HAP-1 (cell line): ENCODE results near the gene GATD1.

Experiments used
- DNase-seq, 2 experiments: peaks; one replicate each; pipeline ENCODE4 v3.0.0-alpha.2; 2016 to 2020; ENCODE audit warnings: low spot score in 2 of 2
- H3K27me3 ChIP-seq: fragments of 250-450 bp; sonication (Bioruptor Pico); 2 replicates; pipeline ENCODE4 v1.5.1; 2020; ENCODE audit warnings: low read depth, mild to moderate bottlenecking, moderate library complexity
- H3K36me3 ChIP-seq: fragments of 250-450 bp; sonication (Bioruptor Pico); replicated peaks from 2 replicates; pipeline ENCODE4 v1.5.1; 2020; ENCODE audit warnings: mild to moderate bottlenecking
- H3K4me1 ChIP-seq: fragments of 250-450 bp; sonication (Bioruptor Pico); 2 replicates; pipeline ENCODE4 v1.5.1; 2020; ENCODE audit warnings: mild to moderate bottlenecking
- H3K4me3 ChIP-seq: fragments of 250-450 bp; sonication (Bioruptor Pico); 2 replicates; pipeline ENCODE4 v1.5.1; 2020; ENCODE audit warnings: mild to moderate bottlenecking, moderate library complexity
- H3K9me3 ChIP-seq: fragments of 250-450 bp; sonication (Bioruptor Pico); 2 replicates; pipeline ENCODE4 v1.5.1; 2020; ENCODE audit warnings: mild to moderate bottlenecking, moderate library complexity
- in situ Hi-C: fragments of 300-500 bp; cut with MboI; formaldehyde crosslinking; loops from 3 replicates; pipeline ENCODE4 v1.14.3; 2020; ENCODE audit warnings: low sequenced_read_pairs, inconsistent platforms, mixed read lengths

GATD1 gene

GRCh38 chr11:804599-804964 is 27.3 kb upstream of the GATD1 start:
- in situ Hi-C loops = no loop called here
- peak overlapping the region; percentile 41 for H3K4me3 ChIP-seq
- peaks cover 34% of the 10 kb centered on the region for H3K36me3 ChIP-seq
- H3K9me3 ChIP-seq = no peaks in the 10 kb centered on the region
- H3K4me1 ChIP-seq = peaks cover 20% of the 10 kb centered on the region
- no peaks in the 10 kb centered on the region for H3K27me3 ChIP-seq
- DNase-seq = no peak

DNA sequence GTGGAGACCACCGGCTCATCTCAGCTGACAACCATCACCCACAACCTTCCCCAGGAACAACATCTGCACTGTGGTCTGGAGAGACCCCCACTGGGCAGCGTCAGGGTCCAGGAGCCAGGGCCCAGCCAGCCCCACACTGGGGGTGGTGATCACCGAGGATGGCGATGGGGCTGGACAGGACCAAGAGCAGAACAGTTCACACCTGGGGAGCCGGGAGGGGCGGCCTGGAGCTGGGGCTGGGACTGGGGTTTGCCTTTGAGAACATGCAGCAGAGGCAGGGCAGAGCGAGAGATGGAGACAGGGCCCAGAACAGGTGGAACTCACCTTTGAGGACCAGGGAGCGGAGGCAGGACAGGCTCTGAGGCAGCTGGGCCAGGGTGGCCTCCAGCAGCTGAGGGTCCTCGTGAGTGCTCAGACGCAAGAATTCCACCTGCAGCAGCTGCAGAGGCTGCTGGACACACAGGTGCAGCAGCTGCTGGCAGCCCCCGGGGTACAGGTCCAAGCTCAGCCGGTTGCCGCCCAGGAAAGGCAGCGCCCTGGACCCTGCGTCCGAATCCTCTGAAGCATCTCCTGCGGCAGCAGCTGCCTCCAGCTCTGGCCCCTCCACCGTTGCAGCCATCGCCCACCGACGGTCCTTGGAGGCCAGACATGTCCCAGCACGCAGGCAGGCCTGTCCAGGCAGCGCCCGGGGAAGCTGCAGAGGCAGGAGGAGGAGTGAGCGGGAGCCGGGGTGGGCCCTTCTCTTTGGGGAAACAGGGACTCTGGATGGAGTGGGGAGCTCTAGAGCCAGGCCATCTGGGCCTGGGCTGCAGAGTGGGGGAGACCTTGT is 26.7 kb upstream of the GATD1 start:
- DNase-seq = peak in 1 of 2 experiments; percentile 64
- in situ Hi-C loops = no loop called here
- Histone ChIP-seq H3K4me1 (peaks cover 20% of the 10 kb centered on the region), H3K9me3 (no peaks in the 10 kb centered on the region), H3K27me3 (no peaks in the 10 kb centered on the region), H3K4me3 (peak overlapping the region; percentile 41), H3K36me3 (peaks cover 37% of the 10 kb centered on the region)

- Histone ChIP-seq H3K9me3 (no peaks in the 10 kb centered on the region), H3K36me3 (peaks cover 36% of the 10 kb centered on the region), H3K27me3 (no peaks in the 10 kb centered on the region), H3K4me1 (peaks cover 18% of the 10 kb centered on the region), H3K4me3 (no peak overlapping the region)
- in situ Hi-C loops = no loop called here
- DNase-seq = no peak
Measured at GRCh38 chr11:803467-803742, 26.1 kb upstream of the GATD1 start.

GRCh38 chr11:802693-803466 is 25.6 kb upstream of the GATD1 start:
- peaks cover 13% of the 10 kb centered on the region for H3K4me1 ChIP-seq

GRCh38 chr11:802018-802617 is 24.8 kb upstream of the GATD1 start:
- no peak for DNase-seq
- Histone ChIP-seq H3K9me3 (no peaks in the 10 kb centered on the region), H3K27me3 (no peaks in the 10 kb centered on the region), H3K4me3 (no peak overlapping the region), H3K36me3 (peaks cover 36% of the 10 kb centered on the region), H3K4me1 (peaks cover 10% of the 10 kb centered on the region)
- in situ Hi-C loops = no loop called here

More at GRCh38 chr11:802693-803466, 25.6 kb upstream of the GATD1 start:
- H3K4me3 ChIP-seq = no peak overlapping the region
- in situ Hi-C loops = no loop called here
- H3K36me3 ChIP-seq = peaks cover 36% of the 10 kb centered on the region
- no peaks in the 10 kb centered on the region for H3K27me3 ChIP-seq
- DNase-seq = no peak
- H3K9me3 ChIP-seq = no peaks in the 10 kb centered on the region

DNA sequence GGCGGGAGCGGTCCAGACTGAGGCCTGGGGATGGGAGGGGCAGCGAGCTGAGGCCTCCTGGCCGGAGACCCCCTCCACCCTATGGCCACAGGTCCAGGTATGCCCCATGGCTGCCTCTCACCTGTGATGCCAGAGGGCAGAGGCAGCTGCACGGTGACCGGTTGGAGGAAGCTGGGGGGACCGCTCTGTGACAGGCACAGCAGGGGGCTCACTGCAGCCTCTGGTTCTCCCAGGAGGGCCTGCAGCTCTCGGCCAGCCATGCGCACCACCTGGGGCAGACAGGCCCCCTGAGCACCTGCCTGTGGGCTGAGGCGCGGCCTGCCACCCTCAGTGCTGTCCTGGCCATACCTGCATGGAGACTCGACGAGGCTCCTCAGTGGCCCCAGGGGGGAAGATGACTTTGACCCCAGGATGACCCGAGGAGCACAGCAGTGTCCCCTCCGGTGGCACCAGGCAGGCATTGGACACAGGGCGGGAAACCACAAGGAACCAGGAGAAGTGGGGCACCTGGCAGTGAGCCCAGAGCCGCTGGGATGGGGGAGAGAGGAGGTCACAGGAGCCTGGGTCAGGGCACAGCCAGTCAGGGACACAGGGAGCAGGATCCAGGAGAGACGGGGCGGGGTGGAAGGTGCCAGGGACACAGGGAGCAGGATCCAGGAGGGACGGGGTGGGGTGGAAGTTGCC is 24.0 kb upstream of the GATD1 start:
- in situ Hi-C loops = no loop called here
- H3K9me3 ChIP-seq = no peaks in the 10 kb centered on the region
- H3K4me3 ChIP-seq = no peak overlapping the region
- no peak for DNase-seq
- H3K36me3 ChIP-seq = peaks cover 36% of the 10 kb centered on the region
- peaks cover 18% of the 10 kb centered on the region for H3K4me1 ChIP-seq
- H3K27me3 ChIP-seq = no peaks in the 10 kb centered on the region

DNA sequence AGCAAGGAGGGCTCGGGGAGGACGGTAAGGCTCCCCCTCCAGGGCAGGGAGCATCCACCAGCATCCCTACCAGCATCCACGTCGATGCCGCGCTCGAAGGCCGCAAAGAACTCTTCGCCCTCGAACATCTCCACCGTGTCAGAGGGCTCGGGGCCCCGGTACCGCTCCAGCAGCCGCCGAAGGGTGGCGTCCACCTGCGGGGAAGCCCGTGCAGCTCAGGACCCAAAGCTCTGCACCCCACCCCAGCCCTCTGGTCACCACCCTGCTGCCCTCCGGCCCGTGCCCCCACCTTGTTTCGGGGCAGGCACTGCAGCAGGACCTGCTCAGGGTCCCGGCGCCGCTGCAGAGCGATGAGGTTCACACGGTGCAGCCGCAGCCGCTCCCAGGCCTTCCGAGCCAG is 23.2 kb upstream of the GATD1 start:
- H3K27me3 ChIP-seq = no peaks in the 10 kb centered on the region
- DNase-seq = no peak
- H3K36me3 ChIP-seq = peaks cover 36% of the 10 kb centered on the region
- in situ Hi-C loops = no loop called here
- H3K4me1 ChIP-seq = peaks cover 19% of the 10 kb centered on the region
- no peaks in the 10 kb centered on the region for H3K9me3 ChIP-seq
- H3K4me3 ChIP-seq = no peak overlapping the region

GRCh38 chr11:799641-800316 is 22.5 kb upstream of the GATD1 start:
- DNase-seq = no peak
- Histone ChIP-seq H3K4me3 (no peak overlapping the region), H3K9me3 (no peaks in the 10 kb centered on the region), H3K36me3 (peaks cover 36% of the 10 kb centered on the region), H3K4me1 (peaks cover 18% of the 10 kb centered on the region), H3K27me3 (no peaks in the 10 kb centered on the region)
- in situ Hi-C loops = no loop called here

- Histone ChIP-seq H3K36me3 (peaks cover 48% of the 10 kb centered on the region), H3K4me3 (peak within 1 kb of the TSS; percentile 80)
- in situ Hi-C loops = no loop called here
Measured at GRCh38 chr11:798093-798713, 20.9 kb upstream of the GATD1 start, which contains the start of gene SLC25A22. TSS of gene SLC25A22 (minus strand) at chr11:798281. CDS start at chr11:795006, 3,275 bp downstream.

GRCh38 chr11:797296-798092 is 20.2 kb upstream of the GATD1 start:
- in situ Hi-C loops = no loop called here

More at GRCh38 chr11:798093-798713, 20.9 kb upstream of the GATD1 start, which contains the start of gene SLC25A22:
- Histone ChIP-seq H3K27me3 (no peaks in the 10 kb centered on the region), H3K9me3 (no peaks in the 10 kb centered on the region), H3K4me1 (peaks cover 12% of the 10 kb centered on the region)
- DNase-seq = peak; percentile 69 to 89

DNA sequence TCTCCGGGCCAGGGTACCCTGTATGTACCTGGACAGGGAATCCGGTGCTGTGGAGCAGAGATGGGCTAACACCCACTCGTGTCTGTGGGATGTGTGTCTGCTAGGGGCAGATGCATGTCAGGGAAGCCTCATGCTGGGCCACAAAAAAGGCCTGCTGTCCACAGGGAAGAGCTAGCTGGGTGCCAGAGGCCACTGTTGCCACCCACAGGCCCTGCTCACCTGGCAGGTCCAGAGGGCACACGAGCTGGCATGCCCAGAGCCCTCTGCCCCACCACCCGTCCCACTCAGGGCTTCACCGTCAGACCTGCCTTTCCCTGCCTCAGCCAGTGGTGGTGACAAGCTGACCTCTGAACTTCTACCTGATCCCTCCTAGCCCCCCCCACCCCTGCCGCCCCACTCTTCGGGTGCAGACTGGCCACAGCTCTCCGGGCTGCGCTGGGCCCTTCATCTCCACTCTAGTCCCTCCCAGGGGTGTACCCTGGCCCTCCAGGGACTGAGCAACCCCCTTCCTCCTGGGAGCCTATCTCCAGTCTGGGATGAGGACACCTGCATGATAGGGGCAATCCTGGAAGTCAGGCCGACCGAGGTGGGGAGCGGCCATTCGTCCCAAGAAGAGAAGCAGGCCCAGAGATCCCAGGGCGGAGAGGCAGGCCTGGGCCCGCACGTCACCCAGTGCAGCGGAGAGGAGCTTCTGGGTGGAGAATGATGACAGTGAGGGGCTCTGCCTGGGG is 19.4 kb upstream of the GATD1 start:
- Histone ChIP-seq H3K4me1 (peaks cover 12% of the 10 kb centered on the region), H3K4me3 (peak overlapping the region; percentile 80), H3K36me3 (peaks cover 40% of the 10 kb centered on the region), H3K27me3 (no peaks in the 10 kb centered on the region), H3K9me3 (no peaks in the 10 kb centered on the region)
- DNase-seq = no peak
- in situ Hi-C loops = no loop called here

More at GRCh38 chr11:797296-798092, 20.2 kb upstream of the GATD1 start:
- Histone ChIP-seq H3K9me3 (no peaks in the 10 kb centered on the region), H3K36me3 (peaks cover 45% of the 10 kb centered on the region), H3K4me3 (peak overlapping the region; percentile 80), H3K4me1 (peaks cover 12% of the 10 kb centered on the region), H3K27me3 (no peaks in the 10 kb centered on the region)
- DNase-seq = peak; percentile 80 to 88
